Panc1 (cell line): Measurements from ENCODE around the gene CADM4.
A peak's percentile ranks its signal among the peaks of the same experiment; 100 is the strongest.

ENCODE experiments used
- POLR2AphosphoS5 ChIP-seq: IDR thresholded peaks from 2 replicates; pipeline ENCODE4 v1.6.1; 2012; ENCODE audit warnings: mild to moderate bottlenecking, low read depth, low read length, moderate library complexity
- TCF7L2 ChIP-seq: IDR thresholded peaks from 2 replicates; pipeline ENCODE4 v1.6.1; 2011; ENCODE audit warnings: mild to moderate bottlenecking, low read depth, low read length, inconsistent platforms
- TF ChIP-seq, protein P1 (sequence below): fragments of 450-650 bp; IDR thresholded peaks from 2 replicates; pipeline ENCODE4 v1.5.1; 2017; ENCODE audit warnings: mild to moderate bottlenecking

DNA sequence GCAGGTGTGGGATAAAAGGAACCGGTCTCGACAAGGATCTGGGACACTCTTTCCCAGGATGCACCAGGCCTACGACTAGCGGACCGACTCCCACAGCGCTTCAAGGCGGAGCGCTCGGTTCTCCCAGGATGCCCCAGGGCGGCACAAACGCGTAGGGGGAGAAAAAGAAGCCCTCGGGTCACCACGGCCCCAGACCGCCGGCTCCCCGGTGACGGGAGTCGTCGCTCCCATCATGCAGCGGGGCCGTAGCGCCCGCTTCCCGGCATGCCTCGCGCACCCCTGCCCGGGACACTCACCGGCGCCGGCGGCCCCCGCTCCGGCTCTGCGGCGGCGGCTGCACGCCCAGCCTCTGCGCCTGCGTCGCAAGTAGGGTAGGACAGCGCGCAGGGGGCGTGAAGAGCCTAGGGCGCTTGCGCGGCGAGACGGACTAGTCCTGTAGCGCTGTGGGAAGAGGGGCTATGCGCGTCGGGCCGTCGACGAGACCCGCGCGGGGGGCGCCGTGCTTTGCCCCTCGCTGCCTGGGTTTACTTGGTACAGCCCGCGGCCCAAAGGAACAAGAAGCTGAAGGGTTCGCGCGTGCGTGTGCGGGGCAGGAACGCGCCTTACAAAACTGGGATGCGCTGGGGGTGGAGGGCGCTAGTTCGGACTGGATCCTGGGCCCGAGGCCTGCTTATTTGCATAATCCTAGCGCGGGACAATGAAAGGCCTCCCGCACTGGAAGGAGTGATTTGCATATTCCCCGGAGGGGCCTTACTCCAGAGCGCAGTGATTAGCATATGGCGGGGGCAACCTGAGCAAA is 20.2 kb downstream of the CADM4 start, which contains the start of gene ZNF428:
- TF ChIP-seq, protein P1, sequence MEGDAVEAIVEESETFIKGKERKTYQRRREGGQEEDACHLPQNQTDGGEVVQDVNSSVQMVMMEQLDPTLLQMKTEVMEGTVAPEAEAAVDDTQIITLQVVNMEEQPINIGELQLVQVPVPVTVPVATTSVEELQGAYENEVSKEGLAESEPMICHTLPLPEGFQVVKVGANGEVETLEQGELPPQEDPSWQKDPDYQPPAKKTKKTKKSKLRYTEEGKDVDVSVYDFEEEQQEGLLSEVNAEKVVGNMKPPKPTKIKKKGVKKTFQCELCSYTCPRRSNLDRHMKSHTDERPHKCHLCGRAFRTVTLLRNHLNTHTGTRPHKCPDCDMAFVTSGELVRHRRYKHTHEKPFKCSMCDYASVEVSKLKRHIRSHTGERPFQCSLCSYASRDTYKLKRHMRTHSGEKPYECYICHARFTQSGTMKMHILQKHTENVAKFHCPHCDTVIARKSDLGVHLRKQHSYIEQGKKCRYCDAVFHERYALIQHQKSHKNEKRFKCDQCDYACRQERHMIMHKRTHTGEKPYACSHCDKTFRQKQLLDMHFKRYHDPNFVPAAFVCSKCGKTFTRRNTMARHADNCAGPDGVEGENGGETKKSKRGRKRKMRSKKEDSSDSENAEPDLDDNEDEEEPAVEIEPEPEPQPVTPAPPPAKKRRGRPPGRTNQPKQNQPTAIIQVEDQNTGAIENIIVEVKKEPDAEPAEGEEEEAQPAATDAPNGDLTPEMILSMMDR: no peak
- TF ChIP-seq TCF7L2 (peak; percentile 45), POLR2AphosphoS5 (0 out of 2 replicates have a peak, but pooled peaks have one; percentile 32)
